Stimulated activated CD8-positive, alpha-beta memory T cell treated with anti-CD3 and anti-CD28 coated beads, Interleukin-2, amount 100 ng/mL, for 48 hours (primary cell): ENCODE results near the gene NCAM1.

ENCODE experiments used
- DNase-seq, 2 donors: peaks; one replicate each; pipeline ENCODE4 v3.0.0-alpha.2; 2020; ENCODE audit warnings: low read depth in 2 of 2

Gene NCAM1

GRCh38 chr11:113131036-113131775, 170.0 kb downstream of the NCAM1 start:
- no peak for DNase-seq

GRCh38 chr11:113133071-113133470, 171.9 kb downstream of the NCAM1 start:
- DNase-seq, result no peak

DNA sequence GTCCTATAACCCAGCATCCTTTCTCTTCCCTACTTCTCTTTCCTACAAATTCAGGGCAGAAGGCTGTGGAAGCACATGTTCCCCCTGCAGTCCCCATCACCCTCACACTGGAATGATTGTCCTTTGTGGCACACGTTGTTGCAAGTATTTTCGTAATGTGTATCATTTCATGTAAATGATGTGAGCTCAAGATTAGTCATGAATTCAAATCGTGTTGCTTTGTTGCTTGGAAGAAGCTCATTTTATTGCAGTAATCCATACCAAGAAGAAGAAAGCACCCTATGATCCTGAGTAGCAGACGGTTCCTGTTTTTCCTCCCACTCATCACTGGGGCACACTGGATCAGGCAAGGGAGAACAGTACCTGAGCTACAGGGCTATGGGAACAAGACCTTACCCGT, 173.4 kb downstream of the NCAM1 start:
- no peak for DNase-seq

DNA sequence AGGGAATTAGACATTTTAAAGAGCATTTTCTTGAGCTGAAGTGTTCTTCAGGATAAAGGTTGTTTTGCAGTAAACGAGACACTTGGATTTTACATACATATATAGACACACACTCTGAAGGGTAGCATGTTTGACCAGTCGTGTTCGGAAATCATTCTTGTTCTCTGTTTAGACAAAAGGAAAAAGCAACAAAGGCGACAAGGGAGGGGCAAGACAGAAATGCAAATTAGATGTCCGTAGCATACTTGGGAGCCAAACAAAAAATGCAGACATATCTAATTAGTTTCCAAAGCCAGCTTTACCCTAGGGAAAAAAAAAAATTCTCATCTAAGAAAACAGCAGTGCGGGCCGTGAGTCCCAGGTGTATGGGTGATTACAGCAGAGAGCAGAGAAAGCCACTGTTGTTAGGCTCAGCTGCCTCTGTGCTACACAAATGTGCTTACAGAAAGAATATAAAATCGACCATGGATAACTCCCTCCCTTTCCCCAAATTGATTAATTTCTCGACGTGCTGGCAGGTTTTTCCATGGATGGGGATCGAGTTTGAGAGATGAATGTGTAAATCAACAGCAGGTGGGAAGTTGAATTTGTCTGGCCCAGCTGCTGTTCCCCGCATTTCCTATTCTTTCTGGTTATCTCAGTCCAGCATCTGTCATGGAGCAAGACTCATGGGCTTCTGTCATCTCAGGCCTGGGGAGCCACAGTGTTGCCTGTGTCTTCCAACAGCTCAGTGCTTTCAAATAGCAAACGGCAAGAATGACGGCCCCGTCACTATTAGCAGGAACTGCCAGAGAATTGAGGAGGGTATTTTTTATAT, 176.7 kb downstream of the NCAM1 start:
- DNase-seq, result no peak

- DNase-seq, result no peak
Observed at GRCh38 chr11:113138731-113139130, 177.5 kb downstream of the NCAM1 start.

DNA sequence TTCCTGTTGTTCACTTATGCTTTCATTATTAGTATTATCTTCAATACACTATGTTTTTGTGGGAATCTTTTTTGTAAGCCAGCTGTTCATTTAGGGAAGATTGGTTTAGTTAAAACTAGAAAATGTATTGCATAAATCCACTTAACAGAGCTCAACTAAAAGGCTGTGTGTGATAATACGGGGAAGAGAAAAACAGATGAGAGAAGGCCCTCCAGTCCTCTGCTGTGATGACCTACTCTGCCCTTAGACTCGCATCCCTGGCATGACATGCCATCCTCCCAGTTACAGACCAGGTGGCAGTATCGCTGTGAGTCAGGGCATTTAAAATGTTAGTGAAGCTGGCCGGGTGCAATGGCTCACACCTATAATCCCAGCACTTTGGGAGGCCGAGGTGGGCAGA, 179.8 kb downstream of the NCAM1 start:
- no peak for DNase-seq

DNA sequence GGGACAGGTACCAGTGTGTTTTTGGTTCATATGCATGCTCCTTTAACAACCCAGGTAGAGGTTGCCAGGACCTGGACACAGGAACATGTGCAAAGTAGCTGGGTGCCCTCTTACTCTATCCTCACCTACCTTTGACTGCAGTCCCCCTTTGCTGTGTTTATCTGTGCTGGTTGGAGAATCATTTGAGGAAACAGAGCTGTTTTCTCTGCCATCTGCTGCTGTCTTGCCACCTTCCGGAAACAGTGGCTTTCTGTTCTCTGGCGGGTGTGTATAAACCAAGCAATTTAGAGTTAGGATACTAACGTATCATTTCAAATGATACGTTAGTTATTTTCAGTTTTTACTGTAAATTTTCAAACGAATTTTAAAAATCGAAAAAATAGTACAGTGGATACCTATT, 181.3 kb downstream of the NCAM1 start:
- no peak for DNase-seq

DNA sequence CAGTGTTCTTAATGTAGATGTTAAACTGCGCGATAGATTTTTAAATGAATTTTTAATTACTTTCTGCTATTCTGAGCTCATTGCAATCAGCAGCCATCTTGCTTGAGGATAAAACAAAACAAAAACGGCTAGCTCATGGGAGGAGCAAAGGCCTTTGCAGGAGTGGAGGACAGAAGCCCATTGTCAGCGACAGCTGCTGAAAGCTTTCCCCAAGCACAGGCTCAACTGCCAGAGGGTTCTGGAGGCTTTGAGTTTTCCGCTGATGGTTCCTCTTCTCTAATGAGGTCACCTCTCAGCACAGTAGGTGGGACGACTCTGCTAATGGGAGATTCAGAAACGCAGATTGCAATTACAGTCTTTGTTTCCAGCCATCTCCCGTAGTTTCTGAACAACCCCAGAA, 186.0 kb downstream of the NCAM1 start:
- DNase-seq, result no peak

DNA sequence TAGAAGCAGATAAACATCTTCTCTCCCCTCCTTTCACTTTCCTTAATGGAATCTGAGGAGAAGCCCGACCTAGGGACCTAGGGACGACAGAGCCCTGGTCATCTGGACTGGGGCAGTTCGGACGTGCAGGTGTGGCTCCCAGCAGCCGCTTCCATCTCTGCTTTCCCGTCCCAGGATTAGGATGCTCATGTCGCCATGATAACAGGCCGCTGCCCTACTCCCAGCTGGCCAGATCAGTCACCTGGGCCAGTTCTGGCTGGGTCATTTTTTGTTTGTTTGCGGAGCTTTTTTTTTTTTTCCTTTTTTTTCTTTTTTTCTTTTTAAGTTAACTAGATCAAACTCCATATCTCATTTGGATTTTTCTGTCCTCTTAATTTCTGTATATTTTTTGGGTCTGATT, 186.9 kb downstream of the NCAM1 start:
- DNase-seq, result no peak

DNA sequence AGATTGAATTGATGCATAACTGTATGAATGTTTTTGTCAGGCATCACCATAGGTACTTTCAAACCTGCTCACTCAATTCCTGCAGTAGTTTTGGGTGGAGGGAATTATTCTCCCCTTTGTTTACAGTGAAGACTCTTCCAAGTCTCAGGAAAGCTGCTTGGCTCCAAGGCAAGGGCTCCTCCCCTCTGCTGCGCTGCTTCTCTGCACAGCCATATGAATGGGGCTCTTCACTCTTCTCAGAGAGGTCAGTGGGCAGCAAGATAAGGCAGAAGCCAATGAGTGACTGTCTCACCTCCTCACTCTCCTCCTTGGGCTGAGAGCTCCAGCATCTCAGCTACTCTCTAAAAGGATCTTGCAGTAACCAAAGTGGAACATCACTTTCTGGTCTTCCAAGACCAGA, 187.4 kb downstream of the NCAM1 start:
- DNase-seq, result no peak

GRCh38 chr11:113151521-113151920, 190.3 kb downstream of the NCAM1 start:
- DNase-seq, result no peak

DNA sequence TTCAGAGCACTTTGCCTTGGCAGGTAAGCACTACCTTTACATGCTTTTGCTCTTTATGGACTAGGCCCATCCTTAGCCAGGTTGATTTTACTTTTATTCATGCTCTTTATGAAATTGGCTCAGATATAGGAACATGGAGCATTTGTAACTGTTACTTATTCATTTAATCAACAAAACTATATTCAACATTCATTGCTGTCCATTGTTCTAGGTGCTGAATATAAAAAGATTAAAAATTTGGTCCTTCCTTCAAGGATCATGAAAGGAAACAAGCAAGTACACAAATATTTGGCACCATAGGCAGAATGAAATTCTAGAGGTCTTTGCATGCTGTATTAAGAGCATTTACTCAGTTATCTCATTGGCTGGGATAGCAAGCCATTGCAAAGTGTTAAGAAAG, 191.3 kb downstream of the NCAM1 start:
- no peak for DNase-seq

GRCh38 chr11:113153847-113154246, 192.6 kb downstream of the NCAM1 start:
- no peak for DNase-seq

GRCh38 chr11:113159988-113160807, 199.0 kb downstream of the NCAM1 start:
- no peak for DNase-seq

DNA sequence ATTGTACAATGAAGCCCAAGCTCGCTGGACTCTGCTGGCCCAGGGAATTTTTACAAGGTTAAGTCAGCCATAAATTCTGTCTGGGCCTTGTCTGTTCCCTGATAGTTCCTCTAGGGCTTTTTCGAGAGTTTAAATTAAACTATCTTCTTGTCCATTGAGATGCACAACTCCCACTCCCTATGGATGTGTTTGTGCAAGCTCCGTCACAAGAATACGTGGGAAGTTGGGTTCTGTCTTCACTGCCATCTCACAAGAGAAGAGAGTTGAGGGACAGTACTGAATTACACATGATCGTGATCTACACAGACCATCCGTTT, 199.5 kb downstream of the NCAM1 start:
- DNase-seq, result no peak

- no peak for DNase-seq
Observed at GRCh38 chr11:113161711-113162591, 200.7 kb downstream of the NCAM1 start.

- no peak for DNase-seq
Observed at GRCh38 chr11:113162592-113162962, 201.4 kb downstream of the NCAM1 start.

DNA sequence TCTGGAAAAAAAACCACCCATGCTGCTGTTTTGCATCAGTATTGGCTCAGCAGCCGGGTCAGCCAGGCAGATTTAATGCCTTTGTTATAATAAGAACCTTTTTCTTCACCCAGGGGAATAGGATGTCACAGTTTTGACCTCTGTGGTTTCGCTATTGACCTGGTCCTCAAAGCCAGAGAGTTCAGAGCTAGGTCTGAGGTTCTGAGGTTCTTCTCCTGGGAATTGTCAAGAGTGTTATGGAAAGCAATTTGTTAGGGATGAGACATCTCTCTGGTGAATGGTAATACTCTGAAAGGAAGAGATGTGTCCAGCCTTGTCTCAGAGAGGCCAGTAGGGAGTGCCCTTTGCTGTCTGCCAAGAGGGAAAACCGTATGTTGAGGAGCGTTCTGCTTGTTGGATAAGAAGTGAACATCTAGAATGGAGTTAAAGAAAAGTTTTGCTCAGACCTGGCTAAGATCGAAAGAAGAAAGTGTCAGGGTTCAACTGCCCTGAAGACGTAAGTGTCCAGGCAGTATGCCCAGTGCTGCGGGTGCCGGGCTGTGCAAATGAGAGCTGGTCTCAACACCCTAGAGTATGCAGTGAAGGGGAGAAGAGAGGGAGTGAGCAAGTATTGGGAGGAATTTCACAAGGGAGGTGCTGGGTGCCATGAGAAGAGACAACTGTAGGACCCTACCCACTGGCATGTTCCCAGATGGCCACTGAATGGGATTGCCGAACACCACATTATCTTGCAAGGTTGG, 202.2 kb downstream of the NCAM1 start:
- DNase-seq, result no peak

- no peak for DNase-seq
Observed at GRCh38 chr11:113166280-113166679, 205.1 kb downstream of the NCAM1 start.

- DNase-seq, result no peak
Observed at GRCh38 chr11:113167599-113167998, 206.4 kb downstream of the NCAM1 start.
